Stimulated activated CD4-positive, alpha-beta T cell treated with anti-CD3 and anti-CD28 coated beads, Interleukin-1b, Interleukin-23, amount 100 ng/mL, for 24 hours (primary cell): Measurements from ENCODE around the gene SPN.
"Not testable (repeated sequence)": the region's sequence is repeated elsewhere in the genome, so short reads cannot be mapped to it uniquely, and the experiment has no call there.

ENCODE experiments used
- DNase-seq, 4 experiments: peaks; one replicate each; pipeline ENCODE4 v3.0.0-alpha.2; 2020; ENCODE audit warnings: low read depth in 4 of 4, low spot score in 1 of 4

The SPN gene, protein sequence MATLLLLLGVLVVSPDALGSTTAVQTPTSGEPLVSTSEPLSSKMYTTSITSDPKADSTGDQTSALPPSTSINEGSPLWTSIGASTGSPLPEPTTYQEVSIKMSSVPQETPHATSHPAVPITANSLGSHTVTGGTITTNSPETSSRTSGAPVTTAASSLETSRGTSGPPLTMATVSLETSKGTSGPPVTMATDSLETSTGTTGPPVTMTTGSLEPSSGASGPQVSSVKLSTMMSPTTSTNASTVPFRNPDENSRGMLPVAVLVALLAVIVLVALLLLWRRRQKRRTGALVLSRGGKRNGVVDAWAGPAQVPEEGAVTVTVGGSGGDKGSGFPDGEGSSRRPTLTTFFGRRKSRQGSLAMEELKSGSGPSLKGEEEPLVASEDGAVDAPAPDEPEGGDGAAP

DNA sequence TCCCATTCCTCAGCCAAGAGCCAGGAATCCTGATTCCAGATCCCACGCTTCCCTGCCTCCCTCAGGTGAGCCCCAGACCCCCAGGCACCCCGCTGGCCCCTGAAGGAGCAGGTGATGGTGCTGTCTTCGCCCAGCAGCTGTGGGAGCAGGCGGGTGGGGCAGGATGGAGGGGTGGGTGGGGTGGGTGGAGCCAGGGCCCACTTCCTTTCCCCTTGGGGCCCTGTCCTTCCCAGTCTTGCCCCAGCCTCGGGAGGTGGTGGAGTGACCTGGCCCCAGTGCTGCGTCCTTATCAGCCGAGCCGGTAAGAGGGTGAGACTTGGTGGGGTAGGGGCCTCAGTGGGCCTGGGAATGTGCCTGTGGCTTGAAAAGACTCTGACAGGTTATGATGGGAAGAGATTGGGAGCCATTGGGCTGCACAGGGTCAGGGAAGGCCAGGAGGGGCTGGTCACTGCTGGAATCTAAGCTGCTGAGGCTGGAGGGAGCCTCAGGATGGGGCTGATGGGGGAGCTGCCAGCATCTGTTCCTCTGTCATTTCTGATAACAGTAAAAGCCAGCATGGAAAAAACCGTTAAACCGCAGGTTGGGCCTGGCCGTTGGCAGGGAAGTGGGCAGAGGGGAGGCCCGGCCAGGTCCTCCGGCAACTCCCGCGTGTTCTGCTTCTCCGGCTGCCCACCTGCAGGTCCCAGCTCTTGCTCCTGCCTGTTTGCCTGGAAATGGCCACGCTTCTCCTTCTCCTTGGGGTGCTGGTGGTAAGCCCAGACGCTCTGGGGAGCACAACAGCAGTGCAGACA is at the start of gene SPN:
SPN (plus strand) TSS at position 232 of the 791 bp plus-strand sequence; CDS start at position 714, 482 bp downstream.
- DNase-seq, result peak in 1 of 4 experiments; percentile 30

DNA sequence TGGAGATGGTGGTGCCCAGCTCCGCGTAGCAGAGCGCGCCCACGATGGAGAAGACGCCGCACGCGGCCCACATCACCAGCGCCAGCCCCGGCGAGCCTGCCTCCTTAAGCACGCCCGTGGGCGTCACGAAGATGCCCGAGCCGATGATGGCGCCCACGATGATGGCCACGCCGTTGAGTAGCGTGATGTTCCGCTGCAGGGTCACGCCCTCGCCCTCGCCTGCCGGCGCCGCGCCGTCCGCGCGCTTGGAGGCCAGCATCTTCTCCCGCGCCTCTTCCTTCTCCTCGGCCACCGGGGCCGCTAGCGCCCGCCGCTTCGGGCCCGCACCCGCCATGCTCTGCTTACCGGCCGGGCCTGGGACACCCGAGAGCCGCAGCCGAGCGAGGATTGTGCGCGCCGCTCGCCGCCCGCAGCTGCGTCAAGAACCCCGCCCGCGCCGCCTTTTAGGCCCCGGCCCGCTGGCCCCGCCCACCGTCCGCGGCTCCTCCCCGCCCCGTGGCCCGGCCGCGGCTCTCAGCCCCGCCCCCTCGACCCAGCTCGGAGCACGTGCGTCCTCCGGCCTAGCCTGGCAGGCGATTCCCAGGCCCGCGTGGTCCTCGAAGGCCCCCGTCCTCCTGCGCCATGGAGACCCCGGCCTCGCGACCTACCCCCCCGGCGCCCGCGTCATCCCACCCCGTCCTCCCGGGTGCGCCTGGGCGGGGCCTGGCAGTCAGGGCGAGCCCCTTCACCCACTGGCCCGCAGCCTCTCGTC is 49.6 kb upstream of the SPN start:
- peak; percentile 79 to 93 (median 88) for DNase-seq

DNA sequence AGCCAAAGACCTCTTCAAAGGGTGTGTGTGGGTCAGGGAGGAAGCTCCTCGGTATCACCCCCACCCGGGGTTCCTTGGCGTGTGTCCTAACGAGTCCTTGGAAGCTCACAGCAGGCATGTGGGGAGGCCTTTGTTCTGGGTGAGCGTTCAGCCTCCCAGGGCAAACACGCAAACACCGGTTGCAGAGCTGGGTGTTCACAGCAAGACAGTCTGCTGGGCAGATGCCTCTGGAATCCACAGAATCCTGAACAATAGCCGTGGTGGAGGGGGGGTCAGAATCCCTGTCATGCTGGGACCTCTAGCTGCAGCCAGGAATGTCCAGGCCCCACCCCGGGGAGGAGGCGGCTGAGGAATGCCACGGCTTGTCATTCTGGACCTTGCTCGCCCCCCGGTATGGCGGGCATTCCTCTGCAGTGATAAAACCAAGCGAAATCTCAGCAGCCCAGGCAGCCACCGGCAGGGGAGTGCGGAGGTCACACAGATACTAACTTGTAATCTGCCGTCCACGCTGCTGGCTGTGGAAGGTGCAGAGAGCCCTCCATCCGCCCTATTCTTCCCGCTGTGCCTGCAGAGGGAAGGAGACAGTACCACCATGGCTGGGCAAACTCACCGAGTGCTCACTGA is 48.2 kb upstream of the SPN start:
- DNase-seq, result not testable (repeated sequence)

DNA sequence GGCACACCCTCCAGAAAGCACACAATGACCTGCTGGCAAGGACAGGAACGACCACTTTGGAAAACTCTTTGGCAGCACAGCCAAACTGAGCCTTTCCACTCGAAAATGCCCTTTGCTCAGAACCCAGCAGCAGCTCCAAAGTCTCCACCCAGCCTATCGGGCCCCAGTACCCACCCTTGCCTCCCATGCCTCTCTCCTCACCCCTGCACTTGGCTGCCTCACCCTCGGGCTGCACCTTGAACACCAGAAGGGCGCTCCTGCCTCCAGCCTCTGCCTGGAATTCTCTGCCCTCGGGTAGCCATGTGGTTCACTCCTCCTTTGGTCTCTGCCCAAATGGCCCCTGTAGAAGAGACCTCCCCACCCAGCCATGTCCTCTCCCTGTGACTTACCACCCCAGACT is 46.9 kb upstream of the SPN start:
- DNase-seq, result not testable (repeated sequence)

DNA sequence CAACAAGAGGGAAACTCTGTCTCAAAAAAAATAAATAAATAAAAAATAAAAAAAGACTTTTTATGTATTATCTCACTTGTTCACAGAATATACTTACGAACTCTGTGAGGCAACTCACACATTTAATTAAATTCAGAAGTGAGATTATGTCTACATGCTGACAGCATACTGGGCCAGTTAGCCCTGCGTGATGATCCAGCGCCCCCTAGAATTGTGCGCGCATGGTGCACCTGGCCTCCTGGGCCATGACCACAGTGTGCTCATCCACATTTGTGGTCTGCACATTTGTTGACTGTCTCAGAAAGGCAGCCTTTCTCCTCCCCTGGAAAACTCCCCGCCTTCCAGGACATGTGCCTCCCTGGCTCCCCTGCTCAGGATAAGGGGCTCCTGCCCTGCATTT is 42.5 kb upstream of the SPN start:
- DNase-seq, result not testable (repeated sequence)

DNA sequence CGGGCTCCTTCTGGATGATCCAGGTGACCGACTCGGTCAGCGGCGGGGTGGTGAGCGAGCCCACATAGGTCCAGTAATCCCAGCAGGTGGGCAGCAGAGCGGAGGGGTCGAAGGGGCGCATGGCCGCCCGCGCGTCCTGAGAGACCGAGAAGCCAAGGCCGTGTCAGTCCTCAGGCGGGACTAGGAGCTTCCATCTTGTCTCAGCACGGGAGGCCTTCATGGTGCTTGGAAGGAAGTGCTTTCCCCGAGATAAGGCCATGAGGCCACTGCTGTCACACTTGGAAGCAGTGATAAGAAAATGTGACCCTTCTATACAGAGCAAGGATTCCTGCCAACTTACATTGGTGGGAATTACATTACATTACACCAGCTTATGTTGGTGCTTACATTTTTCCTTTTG is 40.3 kb upstream of the SPN start:
- not testable (repeated sequence) for DNase-seq

DNA sequence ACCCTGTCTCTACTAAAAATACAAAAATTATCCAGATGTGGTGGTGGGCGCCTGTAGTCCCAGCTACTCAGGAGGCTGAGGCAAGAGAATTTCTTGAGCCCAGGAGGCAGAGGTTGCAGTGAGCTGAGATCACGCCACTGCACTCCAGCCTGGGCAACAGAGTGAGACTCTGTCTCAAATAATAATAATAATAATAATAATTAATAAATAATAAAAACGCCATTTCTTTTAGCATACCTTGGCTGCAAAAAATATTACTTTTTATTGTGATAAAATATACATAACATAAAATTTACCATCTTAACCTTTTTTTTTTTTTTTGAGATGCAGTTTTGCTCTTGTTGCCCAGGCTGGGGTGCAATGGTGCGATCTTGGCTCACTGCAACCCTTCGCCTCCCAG is 39.8 kb upstream of the SPN start:
- DNase-seq, result not testable (repeated sequence)

DNA sequence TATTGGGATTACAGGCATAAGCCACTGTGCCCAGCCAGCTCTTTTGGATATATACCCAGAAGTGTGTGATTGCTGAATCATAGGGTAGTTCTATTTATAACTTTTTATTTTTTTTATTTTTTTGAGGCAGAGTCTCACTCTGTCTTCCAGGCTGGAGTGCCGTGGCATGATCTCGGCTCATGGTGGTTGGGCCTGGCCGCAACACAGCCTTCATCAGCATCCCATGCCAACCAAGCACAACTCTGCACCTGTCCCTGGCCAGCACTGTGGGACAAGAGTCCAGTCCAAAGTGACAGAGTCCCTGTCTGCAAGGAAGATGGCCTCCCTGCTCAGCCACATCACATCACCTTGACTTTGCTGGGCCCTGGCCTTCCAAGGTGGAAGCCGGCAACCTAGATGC is 37.9 kb upstream of the SPN start:
- not testable (repeated sequence) for DNase-seq

DNA sequence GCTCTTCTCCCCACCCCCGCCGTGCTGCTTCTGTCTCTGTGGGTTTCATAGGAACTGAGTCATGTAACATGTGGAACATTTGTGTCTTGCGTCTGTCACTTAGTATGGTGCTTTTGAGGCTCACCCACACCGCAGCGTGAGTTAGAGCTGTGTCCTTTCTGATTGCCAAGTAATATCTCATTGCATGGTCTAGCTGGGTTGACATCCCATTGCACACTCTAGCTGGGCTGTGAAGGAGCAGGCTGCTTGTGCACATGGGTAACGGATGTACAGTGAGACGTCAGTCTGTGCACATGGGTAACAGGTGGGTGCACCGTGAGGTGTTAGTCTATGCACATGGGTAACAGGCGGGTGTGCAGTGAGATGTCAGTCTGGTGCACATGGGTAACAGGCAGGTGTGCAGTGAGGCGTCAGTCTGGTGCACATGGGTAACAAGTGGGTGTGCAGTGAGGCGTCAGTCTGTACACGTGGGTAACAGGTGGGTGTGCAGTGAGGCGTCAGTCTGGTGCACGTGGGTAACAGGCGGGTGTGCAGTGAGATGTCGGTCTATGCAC is 36.2 kb upstream of the SPN start:
- peak in 2 of 4 experiments; percentile 34 to 39 for DNase-seq

DNA sequence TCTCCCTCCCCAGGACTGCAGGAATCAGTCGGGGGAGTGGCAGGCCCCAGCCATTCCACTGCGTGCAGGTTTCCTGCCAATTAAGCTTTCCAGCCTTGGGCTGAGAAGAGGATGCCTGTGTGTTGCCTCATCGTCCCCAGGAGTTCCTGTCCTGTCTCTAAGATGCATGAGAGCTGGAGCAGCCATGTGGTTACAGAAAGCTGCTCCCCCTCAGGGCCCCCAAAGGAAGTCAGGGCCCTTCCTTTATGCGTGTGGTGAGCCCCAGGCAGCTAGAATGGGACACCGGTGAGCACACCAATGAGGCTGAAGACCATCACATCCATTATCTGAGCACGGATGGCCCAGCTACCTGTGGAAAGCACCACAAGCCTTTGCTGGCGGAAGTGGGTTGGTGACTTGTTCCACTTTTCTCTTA is 35.4 kb upstream of the SPN start:
- DNase-seq, result not testable (repeated sequence)

DNA sequence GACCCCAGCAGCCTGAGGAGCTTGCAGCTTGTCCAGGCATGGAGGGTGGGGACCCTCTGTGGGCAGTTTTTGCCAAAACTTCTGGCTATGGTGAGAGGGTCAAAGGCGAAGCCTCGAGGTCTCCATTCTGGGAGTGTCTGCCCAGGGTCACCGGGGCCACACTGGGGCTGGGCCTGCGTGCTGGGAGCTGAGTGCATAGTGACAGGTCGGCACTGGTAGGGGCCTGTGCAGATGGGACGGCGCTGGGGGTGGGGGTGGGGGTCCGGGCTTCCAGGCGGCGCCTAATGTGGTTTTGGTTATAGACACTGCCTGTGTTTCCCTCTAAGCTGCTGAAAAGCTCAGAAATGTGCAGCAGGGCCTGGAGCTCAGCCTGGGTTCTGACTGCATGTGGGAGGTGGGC is 34.3 kb upstream of the SPN start:
- DNase-seq, result not testable (repeated sequence)

DNA sequence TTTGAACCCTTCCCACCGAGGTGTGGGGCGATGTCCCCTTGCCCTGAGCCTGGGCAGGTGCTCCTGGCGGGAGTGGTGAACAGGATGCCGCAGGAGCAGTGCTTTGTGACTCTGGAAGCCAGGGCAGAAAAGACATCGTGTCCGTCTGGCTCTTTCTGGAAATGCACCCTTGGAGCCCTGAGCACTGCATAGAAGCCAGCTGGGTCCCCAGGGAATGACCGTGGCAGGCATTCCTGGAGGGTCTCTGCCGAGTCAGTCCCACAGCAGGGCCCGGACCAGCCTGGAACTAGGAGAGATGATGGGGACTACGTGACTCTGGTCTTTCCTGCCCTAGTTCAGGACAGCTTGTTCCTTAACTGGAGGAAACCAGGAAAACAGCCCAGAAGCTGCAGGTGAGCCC is 33.7 kb upstream of the SPN start:
- not testable (repeated sequence) for DNase-seq

DNA sequence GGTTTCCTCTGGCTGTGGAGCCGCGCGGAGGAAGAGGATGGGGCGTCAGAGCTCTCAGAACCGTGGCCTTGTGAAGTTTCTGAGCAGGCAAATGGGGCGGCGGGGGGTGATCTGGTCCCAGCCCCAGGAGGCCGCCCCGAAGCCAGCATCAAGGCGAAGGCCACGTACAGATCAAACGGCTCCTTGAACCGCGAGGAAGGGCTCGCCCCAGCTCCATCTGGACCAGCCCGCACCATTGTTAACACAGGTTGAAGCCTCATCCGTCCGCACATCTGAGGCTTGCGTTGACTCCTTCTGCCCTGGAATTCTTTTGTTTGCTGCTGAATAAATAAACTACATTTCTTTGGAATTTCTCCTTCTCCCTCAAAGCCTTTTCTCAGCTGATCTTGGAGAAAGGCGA is 31.4 kb upstream of the SPN start:
- not testable (repeated sequence) for DNase-seq

DNA sequence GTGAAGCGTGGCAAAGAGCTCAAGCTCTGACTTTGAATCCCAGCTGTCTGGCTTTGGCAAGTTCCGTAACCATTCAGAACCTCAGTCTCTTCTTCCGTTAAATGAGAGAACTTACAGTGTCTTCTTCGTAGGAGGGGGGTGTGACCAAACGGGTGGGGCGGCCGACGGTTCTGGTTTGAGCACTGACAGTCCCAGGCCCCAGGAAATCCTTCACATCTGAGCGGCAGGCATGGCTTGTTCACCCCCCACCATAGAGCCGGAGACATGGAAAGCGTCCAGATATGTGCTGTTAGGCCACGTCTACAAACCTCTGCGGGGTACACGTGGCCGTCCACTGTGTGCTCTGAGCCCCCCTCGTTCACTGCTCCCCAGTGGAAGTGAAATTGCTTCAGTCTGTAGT is 27.1 kb upstream of the SPN start:
- not testable (repeated sequence) for DNase-seq

DNA sequence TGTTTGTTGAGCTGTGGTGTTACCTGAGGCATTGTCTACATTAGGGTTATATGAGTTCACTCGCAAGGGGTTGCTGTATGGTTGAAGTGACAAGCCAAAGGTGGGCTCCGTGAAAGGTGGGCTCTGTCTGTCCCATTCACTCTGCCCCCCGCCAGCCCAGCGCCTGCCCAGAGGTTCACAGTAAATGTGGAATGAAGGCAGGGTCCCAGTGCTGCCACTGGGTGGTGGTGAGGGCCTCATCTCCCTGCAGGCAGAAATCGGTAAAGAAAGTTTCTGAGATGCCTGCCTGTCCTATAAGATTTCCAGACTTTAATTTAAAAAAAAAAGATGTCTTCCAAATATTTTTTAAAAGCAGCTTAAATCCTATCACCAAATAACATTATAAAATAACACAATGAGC is 26.7 kb upstream of the SPN start:
- DNase-seq, result not testable (repeated sequence)

DNA sequence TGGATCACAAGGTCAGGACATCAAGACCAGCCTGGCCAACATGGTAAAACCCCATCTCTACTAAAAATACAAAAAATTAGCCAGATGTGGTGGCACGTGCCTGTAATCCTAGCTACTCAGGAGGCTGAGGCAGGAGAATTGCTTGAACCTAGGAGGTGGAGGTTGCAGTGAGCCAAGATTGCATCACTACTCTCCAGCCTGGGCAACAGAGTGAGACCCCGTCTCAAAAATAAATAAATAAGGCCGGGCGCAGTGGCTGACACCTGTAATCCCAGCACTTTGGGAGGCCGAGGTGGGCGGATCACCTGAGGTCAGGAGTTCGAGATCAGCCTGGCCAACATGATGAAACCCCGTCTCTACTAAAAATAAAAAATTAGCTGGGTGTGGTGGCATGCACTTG is 24.3 kb upstream of the SPN start:
- not testable (repeated sequence) for DNase-seq

DNA sequence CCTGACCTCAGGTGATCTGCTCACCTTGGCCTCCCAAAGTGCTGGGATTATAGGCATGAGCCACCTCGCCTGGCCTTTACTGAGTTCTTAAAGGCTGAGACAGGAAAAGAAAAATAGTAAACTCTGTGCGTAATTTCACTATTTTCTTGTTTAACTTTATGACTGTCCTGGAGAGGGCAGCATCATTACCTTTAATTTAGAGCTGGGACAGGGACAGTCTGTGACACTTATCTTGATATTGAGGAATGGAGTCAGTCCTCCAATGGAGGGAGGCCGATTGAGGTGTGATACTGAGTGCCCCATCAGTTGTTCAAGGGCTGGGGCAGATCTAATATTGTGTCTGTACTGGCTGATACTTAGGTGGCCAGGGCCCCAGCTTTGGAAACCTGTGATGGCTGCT is 21.5 kb upstream of the SPN start:
- DNase-seq, result no peak

DNA sequence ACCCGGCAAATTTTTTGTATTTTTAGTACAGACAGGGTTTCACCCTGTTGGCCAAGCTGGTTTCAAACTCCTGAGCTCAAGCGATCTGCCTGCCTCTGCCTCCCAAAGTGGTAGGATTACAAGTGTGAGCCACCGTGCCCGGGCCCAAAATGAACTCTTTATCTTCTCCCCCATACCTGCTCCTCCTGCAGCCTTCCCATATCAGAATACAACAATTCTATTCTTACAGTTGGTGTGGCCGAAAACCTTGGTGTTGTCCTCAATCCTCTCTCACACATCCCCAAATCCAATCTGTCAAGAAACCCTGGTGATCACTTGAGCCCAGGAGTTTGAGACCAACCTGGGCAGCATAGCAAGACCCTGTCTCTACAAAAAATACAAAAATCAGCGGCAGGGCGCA is 19.5 kb upstream of the SPN start:
- no peak for DNase-seq

DNA sequence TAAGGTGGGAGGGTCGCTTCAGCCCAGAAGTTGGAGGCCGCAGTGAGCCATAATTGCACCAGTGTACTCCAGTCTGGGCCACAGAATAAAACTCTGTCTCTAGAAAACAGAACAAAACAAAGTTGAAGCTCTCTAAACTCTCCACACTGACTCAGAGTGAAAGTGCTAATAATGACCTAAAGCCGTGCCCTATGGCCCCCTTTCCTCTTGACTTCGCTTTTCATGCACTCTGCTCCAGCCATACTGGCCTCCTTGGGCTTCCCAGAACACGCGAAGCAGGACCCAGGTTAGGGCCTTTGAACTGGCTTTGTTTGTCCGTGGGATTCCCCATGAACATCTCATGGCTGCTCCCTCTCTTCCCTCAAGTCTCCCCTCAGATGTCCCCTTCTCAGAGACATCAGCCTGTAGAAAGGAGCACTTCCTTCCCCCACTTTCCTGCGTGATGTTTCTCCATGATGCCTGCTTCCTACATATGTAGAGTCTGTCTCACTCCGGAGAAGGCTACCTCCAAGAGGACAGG is 18.6 kb upstream of the SPN start:
- no peak for DNase-seq

DNA sequence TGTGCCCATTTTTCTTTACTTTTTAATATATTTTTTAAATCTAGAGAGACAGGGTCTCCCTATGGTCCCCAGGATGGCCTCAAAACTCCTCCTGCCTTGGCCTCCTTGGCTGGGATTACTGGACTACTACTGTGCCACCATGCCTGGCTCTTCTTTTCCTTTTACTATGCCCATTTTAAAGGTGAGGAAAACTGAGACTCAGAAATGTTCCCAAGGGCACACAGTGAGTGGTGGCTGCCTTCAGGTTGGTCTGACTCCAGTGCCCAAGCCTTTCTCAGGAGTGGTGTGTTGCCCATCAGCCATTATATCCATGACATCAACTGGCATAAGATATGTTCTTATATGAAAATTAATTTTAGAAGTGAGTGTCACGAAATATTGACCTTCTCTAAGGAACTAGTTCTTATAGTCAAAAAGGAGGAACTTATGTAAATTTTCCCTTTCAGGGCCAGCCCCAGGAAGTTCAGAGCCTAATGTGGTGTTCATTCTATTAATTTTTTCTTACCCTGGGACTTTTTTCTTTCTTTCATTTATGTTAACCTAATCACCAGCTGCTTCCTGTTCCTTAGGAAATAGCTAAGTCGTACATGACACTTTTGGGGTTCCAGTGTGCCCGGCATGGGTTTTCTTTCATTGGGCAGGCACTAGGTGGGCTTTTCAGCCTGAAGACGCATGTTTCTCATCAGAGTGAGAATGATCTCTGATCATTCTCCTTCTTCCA is 17.9 kb upstream of the SPN start:
- no peak for DNase-seq
